Common myeloid progenitor, CD34-positive (primary cell): ENCODE data around the gene PELI2.

Source experiments
- CTCF ChIA-PET: fragments of 350-600 bp; sonication (Branson Sonifier 250); formaldehyde crosslinking; loops from one replicate; lab custom pipeline; 2021; ENCODE audit warnings: antibody characterized with exemption; lab: Charles Lee
- POLR2A ChIA-PET: fragments of 350-600 bp; sonication (Branson Sonifier 250); formaldehyde crosslinking; loops from one replicate; lab custom pipeline; 2021; ENCODE audit warnings: antibody characterized with exemption; lab: Charles Lee
- DNase-seq, 3 donors: peaks; one replicate each; pipeline versions ENCODE4 v3.0.0 to v3.0.0-alpha.2; 2013
- H3K27ac ChIP-seq, 2 experiments: 1 replicate in 1 of 2; 2 replicates in 1 of 2; pipeline ENCODE4 v1.7.0; 2013; ENCODE audit warnings: inconsistent platforms in 2 of 2, low read length in 2 of 2, mild to moderate bottlenecking in 2 of 2, low read depth in 1 of 2, moderate library complexity in 1 of 2; ENCODE audit not compliant: severe bottlenecking in 2 of 2, insufficient read depth in 1 of 2, poor library complexity in 1 of 2
- H3K27me3 ChIP-seq, 5 experiments: replicated peaks in 2 of 5; 1 replicate in 3 of 5; 2 replicates in 2 of 5; pipeline versions ENCODE4 v1.6.1 to v1.7.0; 2013; ENCODE audit warnings: low read length in 4 of 5, mild to moderate bottlenecking in 2 of 5, moderate library complexity in 2 of 5, inconsistent platforms in 1 of 5; ENCODE audit not compliant: insufficient read depth in 5 of 5, control insufficient read depth in 4 of 5
- H3K36me3 ChIP-seq, 4 experiments: 1 replicate in 2 of 4; 2 replicates in 2 of 4; pipeline versions ENCODE4 v1.6.1 to v1.7.0; 2013; ENCODE audit warnings: low read length in 3 of 4, control low read depth in 1 of 4, mild to moderate bottlenecking in 1 of 4; ENCODE audit not compliant: control insufficient read depth in 4 of 4, insufficient read depth in 4 of 4
- H3K4me1 ChIP-seq, 4 experiments: 1 replicate in 3 of 4; 2 replicates in 1 of 4; pipeline versions ENCODE4 v1.6.1 to v1.7.1; 2013; ENCODE audit warnings: low read length in 3 of 4, mild to moderate bottlenecking in 3 of 4, control low read depth in 1 of 4, inconsistent platforms in 1 of 4, moderate library complexity in 1 of 4; ENCODE audit not compliant: control insufficient read depth in 4 of 4, insufficient read depth in 4 of 4; ENCODE audit errors: control extremely low read depth in 1 of 4
- H3K4me3 ChIP-seq, 7 experiments: 1 replicate in 4 of 7; 2 replicates in 3 of 7; pipeline versions ENCODE4 v1.5.1 to v1.7.0; 2013; ENCODE audit warnings: mild to moderate bottlenecking in 7 of 7, low read length in 6 of 7, moderate library complexity in 6 of 7, inconsistent platforms in 2 of 7, low read depth in 2 of 7, control low read depth in 1 of 7; ENCODE audit not compliant: insufficient read depth in 4 of 7, control insufficient read depth in 1 of 7; ENCODE audit errors: extremely low read depth in 1 of 7
- H3K9me3 ChIP-seq, 5 experiments: 1 replicate in 4 of 5; 2 replicates in 1 of 5; pipeline versions ENCODE4 v1.6.1 to v1.7.1; 2013; ENCODE audit warnings: low read length in 4 of 5, mild to moderate bottlenecking in 2 of 5, inconsistent platforms in 1 of 5, low read depth in 1 of 5, moderate library complexity in 1 of 5; ENCODE audit not compliant: control insufficient read depth in 4 of 5, insufficient read depth in 2 of 5; ENCODE audit errors: control extremely low read depth in 1 of 5
- WGBS: methylation state at CpG from one replicate; pipeline ENCODE4 v1.1.5; 2013; ENCODE audit not compliant: insufficient coverage; 5-methylcytosine and 5-hydroxymethylcytosine counted together

PELI2 gene

GRCh38 chr14:56152221-56152620, 34.0 kb downstream of the PELI2 start:
- H3K4me1 ChIP-seq, result peaks cover 33 to 56% (median 42%) of the 10 kb centered on the region in 4 experiments
- POLR2A ChIA-PET, result no interaction called here
- WGBS, result 100% methylated on average over 1 of the region's 1 CpG

GRCh38 chr14:56153267-56153666, 35.1 kb downstream of the PELI2 start:
- POLR2A ChIA-PET, result interaction anchor here (0.9 kb wide), 1 partner anchor 47 kb away, joined by 3 read pairs; no protein-coding TSS in a partner anchor
- CTCF ChIA-PET, result interaction anchor here (1.3 kb wide), 1 partner anchor 10 kb away, joined by 3 read pairs; no protein-coding TSS in a partner anchor
- DNase-seq, result no peak

More at GRCh38 chr14:56152221-56152620, 34.0 kb downstream of the PELI2 start:
- H3K36me3 ChIP-seq, result no peaks in the 10 kb centered on the region
- H3K27ac ChIP-seq, result no peak overlapping the region
- CTCF ChIA-PET, result interaction anchor here (1.2 kb wide), 2 partner anchors 13 to 15 kb away, joined by 3 to 4 read pairs; no protein-coding TSS in a partner anchor
- H3K9me3 ChIP-seq, result no peaks in the 10 kb centered on the region
- no peak overlapping the region for H3K4me3 ChIP-seq
- no peaks in the 10 kb centered on the region for H3K27me3 ChIP-seq
- DNase-seq, result no peak

GRCh38 chr14:56154321-56154720, 36.1 kb downstream of the PELI2 start:
- 73% methylated on average over 3 of the region's 5 CpGs for WGBS
- no peak overlapping the region for H3K4me3 ChIP-seq
- no peaks in the 10 kb centered on the region for H3K36me3 ChIP-seq
- peaks cover 15 to 35% (median 21%) of the 10 kb centered on the region in 4 experiments for H3K4me1 ChIP-seq
- H3K27me3 ChIP-seq, result no peaks in the 10 kb centered on the region
- no peak for DNase-seq
- CTCF ChIA-PET, result no interaction called here
- POLR2A ChIA-PET, result no interaction called here
- H3K27ac ChIP-seq, result no peak overlapping the region
- H3K9me3 ChIP-seq, result no peaks in the 10 kb centered on the region

More at GRCh38 chr14:56153267-56153666, 35.1 kb downstream of the PELI2 start:
- Histone ChIP-seq H3K27me3 (no peaks in the 10 kb centered on the region), H3K36me3 (no peaks in the 10 kb centered on the region), H3K27ac (no peak overlapping the region), H3K9me3 (no peaks in the 10 kb centered on the region), H3K4me1 (peaks cover 24 to 46% (median 31%) of the 10 kb centered on the region in 4 experiments), H3K4me3 (no peak overlapping the region)
- WGBS, result no CpG with 5 or more reads among the region's 2 CpGs

GRCh38 chr14:56156096-56156495, 37.9 kb downstream of the PELI2 start:
- no peak overlapping the region for H3K27ac ChIP-seq
- no peaks in the 10 kb centered on the region for H3K36me3 ChIP-seq
- H3K27me3 ChIP-seq, result no peaks in the 10 kb centered on the region
- H3K4me1 ChIP-seq, result peaks cover 0 to 29% (median 12%) of the 10 kb centered on the region in 4 experiments
- no peak for DNase-seq
- CTCF ChIA-PET, result interaction anchor here (0.9 to 1.2 kb wide), 3 partner anchors 14 to 37 kb away, joined by 3 to 4 read pairs (median 3); no protein-coding TSS in a partner anchor
- no peak overlapping the region for H3K4me3 ChIP-seq
- POLR2A ChIA-PET, result no interaction called here
- no peaks in the 10 kb centered on the region for H3K9me3 ChIP-seq

GRCh38 chr14:56159066-56159465, 40.9 kb downstream of the PELI2 start:
- CTCF ChIA-PET, result no interaction called here

GRCh38 chr14:56160088-56160487, 41.9 kb downstream of the PELI2 start:
- POLR2A ChIA-PET, result no interaction called here
- peaks cover 0 to 15% (median 8%) of the 10 kb centered on the region in 4 experiments for H3K4me1 ChIP-seq
- peak in 2 of 3 donors; percentile 53 to 69 for DNase-seq

More at GRCh38 chr14:56159066-56159465, 40.9 kb downstream of the PELI2 start:
- Histone ChIP-seq H3K27ac (no peak overlapping the region), H3K27me3 (no peaks in the 10 kb centered on the region), H3K9me3 (peaks cover 0 to 8% (median 2%) of the 10 kb centered on the region in 5 experiments), H3K36me3 (no peaks in the 10 kb centered on the region), H3K4me1 (peaks cover 0 to 15% (median 8%) of the 10 kb centered on the region in 4 experiments), H3K4me3 (no peak overlapping the region)
- WGBS, result 83% methylated on average over 4 of the region's 4 CpGs
- POLR2A ChIA-PET, result no interaction called here
- peak in 1 of 3 donors; percentile 60 for DNase-seq

GRCh38 chr14:56161658-56162057, 43.4 kb downstream of the PELI2 start:
- H3K27ac ChIP-seq, result no peak overlapping the region
- no CpG with 5 or more reads among the region's 1 CpG for WGBS
- CTCF ChIA-PET, result interaction anchor here (1.2 kb wide), 1 partner anchor 12 kb away, joined by 4 read pairs; no protein-coding TSS in a partner anchor
- H3K27me3 ChIP-seq, result no peaks in the 10 kb centered on the region
- DNase-seq, result no peak
- H3K4me3 ChIP-seq, result no peak overlapping the region
- H3K36me3 ChIP-seq, result peaks cover 0 to 3% (median 0%) of the 10 kb centered on the region in 4 experiments
- H3K9me3 ChIP-seq, result peaks cover 2 to 29% (median 3%) of the 10 kb centered on the region in 5 experiments
- POLR2A ChIA-PET, result no interaction called here
- H3K4me1 ChIP-seq, result peaks cover 0 to 12% (median 8%) of the 10 kb centered on the region in 4 experiments

More at GRCh38 chr14:56160088-56160487, 41.9 kb downstream of the PELI2 start:
- Histone ChIP-seq H3K27me3 (no peaks in the 10 kb centered on the region), H3K9me3 (peaks cover 0 to 17% (median 2%) of the 10 kb centered on the region in 5 experiments), H3K27ac (peak overlapping the region in 1 of 2 experiments; percentile 10), H3K36me3 (no peaks in the 10 kb centered on the region), H3K4me3 (peak overlapping the region in 1 of 7 experiments; percentile 2)
- CTCF ChIA-PET, result no interaction called here
- no CpG with 5 or more reads among the region's 2 CpGs for WGBS
